Panc1 (cell line): ENCODE measurements around the gene STK32C.

Experiments used
- SIN3A ChIP-seq: IDR thresholded peaks from 2 replicates; pipeline ENCODE4 v1.6.1; 2012; ENCODE audit warnings: low read depth, mild to moderate bottlenecking, low read length, moderate library complexity, borderline replicate concordance; ENCODE audit not compliant: insufficient read depth
- TF ChIP-seq, protein P1 (sequence below): fragments of 450-650 bp; IDR thresholded peaks from 2 replicates; pipeline ENCODE4 v1.5.1; 2017; ENCODE audit warnings: mild to moderate bottlenecking
- TF ChIP-seq, protein P2 (sequence below), 2 experiments: IDR thresholded peaks; 2 replicates each; pipeline ENCODE4 v1.6.1; 2011 to 2012; ENCODE audit warnings: low read depth in 2 of 2, control low read depth in 1 of 2, low read length in 1 of 2, mild to moderate bottlenecking in 1 of 2, moderate library complexity in 1 of 2; ENCODE audit not compliant: insufficient read depth in 1 of 2

DNA sequence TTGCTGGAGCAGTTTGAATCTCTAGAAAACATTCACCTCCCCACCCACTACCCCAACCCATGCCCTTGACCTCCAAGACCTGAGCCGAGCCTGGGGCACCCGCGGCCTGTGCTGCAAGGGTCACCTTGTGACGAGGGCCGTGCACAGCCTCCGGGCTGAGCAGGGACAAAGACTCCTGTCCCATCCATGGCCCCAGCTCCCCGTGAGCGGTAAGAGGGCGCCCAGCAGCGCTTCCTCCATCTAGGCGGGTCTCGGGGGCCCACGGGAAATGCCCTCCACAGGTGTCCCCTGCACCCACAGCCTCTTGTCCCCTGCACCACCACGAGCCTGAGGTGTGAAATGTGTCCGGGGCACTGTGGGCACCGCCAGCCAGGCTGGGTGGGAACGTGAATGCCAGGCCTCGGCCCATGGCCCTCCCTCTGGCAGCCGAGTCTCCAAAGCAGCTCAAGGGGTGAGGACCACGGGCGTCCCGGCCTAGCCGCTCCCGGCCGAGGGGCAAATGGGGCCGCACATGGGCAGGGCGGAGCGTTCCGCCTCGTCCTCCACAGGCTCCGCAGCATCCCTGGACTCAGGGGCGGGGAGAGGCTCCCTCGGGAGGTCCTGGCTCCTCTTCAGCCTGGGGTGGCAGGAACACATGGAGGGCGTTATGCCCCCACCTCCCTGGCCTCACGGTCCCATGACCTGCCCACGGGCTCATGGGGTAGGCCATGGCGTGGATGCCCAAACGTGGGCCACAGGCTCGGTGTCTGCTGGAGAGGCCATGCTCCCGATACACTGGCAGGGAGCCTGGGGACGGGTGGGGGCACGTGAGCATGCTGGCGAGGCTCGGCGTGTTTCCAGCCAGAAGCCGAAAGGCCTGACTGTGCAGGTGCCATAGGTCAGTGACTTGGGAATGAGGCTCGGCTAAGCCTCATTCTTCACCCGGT is 100.0 kb downstream of the STK32C start:
- TF ChIP-seq, protein P1, sequence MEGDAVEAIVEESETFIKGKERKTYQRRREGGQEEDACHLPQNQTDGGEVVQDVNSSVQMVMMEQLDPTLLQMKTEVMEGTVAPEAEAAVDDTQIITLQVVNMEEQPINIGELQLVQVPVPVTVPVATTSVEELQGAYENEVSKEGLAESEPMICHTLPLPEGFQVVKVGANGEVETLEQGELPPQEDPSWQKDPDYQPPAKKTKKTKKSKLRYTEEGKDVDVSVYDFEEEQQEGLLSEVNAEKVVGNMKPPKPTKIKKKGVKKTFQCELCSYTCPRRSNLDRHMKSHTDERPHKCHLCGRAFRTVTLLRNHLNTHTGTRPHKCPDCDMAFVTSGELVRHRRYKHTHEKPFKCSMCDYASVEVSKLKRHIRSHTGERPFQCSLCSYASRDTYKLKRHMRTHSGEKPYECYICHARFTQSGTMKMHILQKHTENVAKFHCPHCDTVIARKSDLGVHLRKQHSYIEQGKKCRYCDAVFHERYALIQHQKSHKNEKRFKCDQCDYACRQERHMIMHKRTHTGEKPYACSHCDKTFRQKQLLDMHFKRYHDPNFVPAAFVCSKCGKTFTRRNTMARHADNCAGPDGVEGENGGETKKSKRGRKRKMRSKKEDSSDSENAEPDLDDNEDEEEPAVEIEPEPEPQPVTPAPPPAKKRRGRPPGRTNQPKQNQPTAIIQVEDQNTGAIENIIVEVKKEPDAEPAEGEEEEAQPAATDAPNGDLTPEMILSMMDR = no peak
- TF ChIP-seq, protein P2, sequence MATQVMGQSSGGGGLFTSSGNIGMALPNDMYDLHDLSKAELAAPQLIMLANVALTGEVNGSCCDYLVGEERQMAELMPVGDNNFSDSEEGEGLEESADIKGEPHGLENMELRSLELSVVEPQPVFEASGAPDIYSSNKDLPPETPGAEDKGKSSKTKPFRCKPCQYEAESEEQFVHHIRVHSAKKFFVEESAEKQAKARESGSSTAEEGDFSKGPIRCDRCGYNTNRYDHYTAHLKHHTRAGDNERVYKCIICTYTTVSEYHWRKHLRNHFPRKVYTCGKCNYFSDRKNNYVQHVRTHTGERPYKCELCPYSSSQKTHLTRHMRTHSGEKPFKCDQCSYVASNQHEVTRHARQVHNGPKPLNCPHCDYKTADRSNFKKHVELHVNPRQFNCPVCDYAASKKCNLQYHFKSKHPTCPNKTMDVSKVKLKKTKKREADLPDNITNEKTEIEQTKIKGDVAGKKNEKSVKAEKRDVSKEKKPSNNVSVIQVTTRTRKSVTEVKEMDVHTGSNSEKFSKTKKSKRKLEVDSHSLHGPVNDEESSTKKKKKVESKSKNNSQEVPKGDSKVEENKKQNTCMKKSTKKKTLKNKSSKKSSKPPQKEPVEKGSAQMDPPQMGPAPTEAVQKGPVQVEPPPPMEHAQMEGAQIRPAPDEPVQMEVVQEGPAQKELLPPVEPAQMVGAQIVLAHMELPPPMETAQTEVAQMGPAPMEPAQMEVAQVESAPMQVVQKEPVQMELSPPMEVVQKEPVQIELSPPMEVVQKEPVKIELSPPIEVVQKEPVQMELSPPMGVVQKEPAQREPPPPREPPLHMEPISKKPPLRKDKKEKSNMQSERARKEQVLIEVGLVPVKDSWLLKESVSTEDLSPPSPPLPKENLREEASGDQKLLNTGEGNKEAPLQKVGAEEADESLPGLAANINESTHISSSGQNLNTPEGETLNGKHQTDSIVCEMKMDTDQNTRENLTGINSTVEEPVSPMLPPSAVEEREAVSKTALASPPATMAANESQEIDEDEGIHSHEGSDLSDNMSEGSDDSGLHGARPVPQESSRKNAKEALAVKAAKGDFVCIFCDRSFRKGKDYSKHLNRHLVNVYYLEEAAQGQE (IDR thresholded peaks at IDR 0.05; ENCODE audit: insufficient read depth in 1 of 2, low read depth in 2 of 2, low read length in 1 of 2) = no peak
- no peak for TF ChIP-seq SIN3A
